Hematopoietic multipotent progenitor cell treated with erythropoietin and hydrocortisone succinate and interleukin-3 and kit ligand, for 17 days (in vitro differentiated cells): ENCODE results near the gene LRRC26.
A peak's percentile ranks its signal among the peaks of the same experiment; 100 is the strongest.

Experiments
- DNase-seq: peaks from one replicate; pipeline ENCODE4 v3.0.0-alpha.2; 2015; ENCODE audit warnings: low spot score

The LRRC26 gene

GRCh38 chr9:137167747-137168572 lies 1.9 kb downstream of the LRRC26 start:
- DNase-seq: no peak

DNA sequence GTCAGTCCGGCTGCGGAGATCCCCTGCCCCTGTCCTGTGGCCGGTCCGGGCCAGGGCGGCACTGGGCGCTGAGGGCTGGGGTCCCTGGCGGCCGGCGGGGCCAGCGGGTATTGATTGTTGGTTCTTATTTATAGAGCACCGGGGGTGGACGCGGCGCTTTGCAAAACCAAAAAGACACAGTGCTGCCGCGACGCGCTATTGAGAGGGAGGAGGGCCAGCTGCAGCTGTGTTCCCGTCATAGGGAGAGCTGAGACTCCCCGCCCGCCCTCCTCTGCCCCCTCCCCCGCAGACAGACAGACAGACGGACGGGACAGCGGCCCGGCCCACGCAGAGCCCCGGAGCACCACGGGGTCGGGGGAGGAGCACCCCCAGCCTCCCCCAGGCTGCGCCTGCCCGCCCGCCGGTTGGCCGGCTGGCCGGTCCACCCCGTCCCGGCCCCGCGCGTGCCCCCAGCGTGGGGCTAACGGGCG lies 2.5 kb downstream of the LRRC26 start:
- DNase-seq: no peak

DNA sequence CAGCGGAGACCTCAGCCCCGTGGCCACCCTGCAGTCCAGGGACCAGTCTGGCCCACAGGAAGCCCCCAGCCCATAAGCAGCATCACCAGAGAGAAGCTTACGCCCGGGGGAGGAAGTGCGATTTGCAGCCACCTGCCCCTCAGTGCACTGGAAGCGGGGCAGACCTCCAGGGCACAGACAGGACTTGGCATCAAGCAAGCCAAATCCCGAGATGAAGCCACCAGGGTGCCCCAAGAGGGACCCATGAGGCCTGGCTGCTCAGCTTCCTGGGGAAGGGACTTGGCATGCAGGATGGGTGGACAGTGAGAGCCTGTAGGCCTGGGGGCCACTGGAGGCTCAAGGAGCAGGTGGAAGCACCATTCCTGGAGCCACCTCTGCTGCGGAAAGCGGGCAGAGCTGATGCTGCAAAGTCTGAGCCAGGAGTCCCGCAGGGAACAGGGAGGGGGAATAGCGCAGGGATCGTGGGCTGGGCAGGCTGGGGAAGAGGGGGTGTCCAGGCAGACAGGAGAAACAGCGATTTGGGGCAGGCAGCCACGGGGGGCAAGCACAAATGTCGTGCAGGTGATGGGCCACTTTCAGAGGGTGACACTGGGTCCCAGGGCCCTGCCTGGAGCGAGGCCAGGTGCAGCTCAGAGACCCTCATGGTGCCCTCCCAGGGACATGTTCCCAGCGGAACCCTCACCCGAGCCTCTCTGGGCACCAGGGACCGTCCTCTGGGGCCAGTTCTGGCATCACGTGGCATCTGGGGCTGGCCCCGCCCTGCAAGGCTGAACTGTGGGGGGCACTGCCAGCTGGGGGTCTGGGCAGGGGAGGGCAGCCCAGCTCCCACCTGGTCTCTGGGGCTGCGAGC lies 3.2 kb downstream of the LRRC26 start:
- DNase-seq: no peak

GRCh38 chr9:137165250-137165836 lies 4.5 kb downstream of the LRRC26 start:
- DNase-seq: no peak

DNA sequence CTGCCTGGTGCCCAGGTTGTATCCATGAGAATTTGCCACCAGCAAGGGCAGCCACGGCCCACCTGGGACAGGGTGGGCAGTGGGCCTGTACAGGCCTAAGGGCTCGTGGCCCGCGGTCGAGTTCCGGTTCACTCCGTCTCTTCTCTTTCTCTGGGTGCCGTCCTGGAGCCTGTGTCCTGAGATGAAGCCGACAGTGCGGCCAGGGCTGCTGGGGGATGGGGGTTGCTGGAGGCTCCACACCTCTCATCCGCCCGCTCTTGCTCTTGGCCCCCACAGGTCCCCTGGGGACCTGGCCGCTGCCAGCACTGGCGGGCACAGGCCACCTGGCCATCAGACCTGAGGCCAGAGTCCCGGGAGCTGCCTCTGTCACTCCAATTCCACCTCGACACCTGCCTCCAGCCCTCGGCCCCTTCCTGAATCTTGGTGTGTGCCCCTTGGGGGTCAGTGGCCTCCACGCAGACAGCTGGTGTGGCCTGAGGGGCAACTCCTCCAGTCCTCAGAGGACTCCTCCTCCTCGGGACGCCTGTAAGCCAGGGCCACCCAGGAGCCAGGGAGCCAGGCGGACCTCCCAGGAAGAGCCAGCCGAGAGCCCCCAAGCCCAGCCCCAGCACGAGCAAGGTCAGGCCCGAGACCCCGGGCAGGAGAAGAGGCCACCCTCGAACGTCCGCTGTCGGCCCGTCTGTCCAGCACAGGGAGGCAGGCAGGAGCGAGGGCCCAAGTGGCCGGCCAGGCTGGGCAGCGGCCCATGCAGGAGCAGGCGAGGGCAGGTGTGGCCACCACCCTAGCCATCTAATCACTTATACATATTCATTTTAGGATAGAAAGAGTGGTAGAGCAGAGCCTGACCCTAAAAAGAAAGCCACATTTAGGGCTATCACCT lies 5.2 kb downstream of the LRRC26 start:
- DNase-seq: no peak

GRCh38 chr9:137163805-137164204 lies 6.0 kb downstream of the LRRC26 start:
- no peak for DNase-seq

DNA sequence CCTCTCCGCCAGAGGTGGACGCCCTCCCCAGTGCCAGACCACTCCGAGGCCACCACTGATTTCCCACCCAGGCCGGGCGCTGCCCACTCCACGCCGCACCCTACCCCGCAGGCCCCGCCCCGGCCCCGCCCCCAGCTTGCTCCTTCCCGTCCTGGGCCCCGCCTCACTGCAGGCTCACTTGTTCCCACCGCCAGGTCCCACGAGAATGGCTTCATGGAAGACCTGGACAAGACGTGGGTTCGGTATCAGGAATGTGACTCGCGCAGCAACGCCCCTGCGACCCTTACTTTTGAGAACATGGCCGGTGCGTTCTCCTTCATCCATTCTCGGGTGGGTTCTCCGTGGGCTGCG lies 6.5 kb downstream of the LRRC26 start:
- no peak for DNase-seq

DNA sequence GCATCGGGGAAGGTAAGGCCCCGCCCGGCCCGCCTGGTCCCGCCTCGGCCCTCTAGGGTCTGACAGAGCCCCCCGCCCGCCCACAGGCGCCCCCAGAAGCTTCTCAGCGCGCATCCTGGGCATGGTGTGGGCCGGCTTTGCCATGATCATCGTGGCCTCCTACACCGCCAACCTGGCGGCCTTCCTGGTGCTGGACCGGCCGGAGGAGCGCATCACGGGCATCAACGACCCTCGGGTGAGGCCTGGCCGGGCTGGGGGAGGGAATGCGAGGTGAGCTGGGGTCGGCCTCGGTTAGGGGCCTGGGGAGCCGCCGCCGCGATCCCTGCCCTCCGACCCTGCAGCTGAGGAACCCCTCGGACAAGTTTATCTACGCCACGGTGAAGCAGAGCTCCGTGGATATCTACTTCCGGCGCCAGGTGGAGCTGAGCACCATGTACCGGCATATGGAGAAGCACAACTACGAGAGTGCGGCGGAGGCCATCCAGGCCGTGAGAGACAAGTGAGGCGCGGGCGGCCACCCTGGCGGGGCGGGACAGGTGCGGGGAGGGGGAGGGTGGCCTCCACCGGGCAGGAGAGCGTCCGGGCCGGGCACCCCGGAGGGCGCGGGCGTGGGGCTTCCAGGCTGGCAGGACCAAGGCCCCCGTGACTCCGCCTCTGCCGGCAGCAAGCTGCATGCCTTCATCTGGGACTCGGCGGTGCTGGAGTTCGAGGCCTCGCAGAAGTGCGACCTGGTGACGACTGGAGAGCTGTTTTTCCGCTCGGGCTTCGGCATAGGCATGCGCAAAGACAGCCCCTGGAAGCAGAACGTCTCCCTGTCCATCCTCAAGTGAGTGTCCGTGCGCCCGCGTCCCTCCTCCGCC lies 7.1 kb downstream of the LRRC26 start:
- peak; percentile 25 for DNase-seq

DNA sequence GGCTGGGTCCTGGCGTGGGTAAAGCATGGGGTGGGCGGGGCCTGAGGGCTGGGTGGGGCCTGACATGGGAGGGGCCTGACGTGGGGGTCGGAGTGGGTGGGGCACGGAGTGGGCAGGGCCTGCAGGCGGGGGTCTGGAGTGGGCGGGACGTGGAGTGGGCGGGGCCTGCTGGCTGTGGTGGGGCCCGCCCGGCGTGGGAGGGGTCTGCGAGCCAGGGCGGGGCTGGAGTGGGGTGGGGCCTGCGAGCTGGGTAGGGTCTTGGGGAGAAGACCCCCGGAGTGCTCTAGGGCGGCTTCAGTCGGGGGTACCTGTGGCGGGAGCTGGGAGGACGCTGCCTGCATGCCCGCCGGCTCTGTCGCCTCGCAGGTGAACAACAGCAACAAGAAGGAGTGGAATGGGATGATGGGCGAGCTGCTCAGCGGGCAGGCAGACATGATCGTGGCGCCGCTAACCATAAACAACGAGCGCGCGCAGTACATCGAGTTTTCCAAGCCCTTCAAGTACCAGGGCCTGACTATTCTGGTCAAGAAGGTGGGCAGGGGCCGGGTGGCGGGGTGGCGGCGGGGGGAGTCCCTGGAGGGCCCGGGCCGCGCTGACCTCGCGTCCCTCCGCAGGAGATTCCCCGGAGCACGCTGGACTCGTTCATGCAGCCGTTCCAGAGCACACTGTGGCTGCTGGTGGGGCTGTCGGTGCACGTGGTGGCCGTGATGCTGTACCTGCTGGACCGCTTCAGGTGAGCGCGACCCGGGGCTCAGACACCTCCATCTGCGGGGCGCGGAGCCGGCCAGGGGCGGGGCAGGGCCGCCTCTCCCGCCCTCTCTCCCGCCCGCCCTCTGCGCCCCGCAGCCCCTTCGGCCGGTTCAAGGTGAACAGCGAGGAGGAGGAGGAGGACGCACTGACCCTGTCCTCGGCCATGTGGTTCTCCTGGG lies 8.0 kb downstream of the LRRC26 start:
- DNase-seq: peak; percentile 38

DNA sequence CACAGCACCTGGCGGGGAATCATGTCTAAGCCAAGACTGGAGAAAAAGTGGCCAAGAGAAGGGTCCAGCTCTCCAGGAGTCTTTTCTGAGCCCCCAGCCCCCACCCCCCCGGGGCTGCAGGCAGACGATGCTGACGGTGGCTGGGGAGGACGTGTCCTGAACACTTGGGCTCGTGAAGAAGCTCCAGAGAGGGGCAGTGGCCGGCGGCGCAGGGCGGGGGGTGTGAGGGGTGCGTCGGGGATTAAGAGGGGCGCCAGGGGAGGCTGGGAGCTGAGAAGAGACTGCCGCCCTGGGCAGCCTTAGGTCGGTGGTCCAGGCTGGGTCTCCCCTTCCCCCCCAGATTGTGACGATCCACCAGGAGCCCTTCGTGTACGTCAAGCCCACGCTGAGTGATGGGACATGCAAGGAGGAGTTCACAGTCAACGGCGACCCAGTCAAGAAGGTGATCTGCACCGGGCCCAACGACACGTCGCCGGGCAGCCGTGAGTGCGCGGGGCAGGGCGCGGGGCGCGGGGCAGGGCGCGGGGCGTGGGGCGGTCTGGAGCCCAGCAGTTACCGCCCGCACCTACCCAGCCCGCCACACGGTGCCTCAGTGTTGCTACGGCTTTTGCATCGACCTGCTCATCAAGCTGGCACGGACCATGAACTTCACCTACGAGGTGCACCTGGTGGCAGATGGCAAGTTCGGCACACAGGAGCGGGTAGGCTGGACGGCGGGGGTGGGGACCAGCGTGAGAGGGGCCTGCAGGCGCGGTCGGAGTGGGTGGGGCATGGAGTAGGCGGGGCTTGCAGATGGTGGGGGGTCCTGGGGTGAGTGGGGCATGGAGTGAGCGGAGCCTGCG lies 8.9 kb downstream of the LRRC26 start:
- DNase-seq: no peak

GRCh38 chr9:137160054-137160425 lies 9.8 kb downstream of the LRRC26 start:
- DNase-seq: no peak

- DNase-seq: no peak
Observed at GRCh38 chr9:137159105-137160053, 10.5 kb downstream of the LRRC26 start.

DNA sequence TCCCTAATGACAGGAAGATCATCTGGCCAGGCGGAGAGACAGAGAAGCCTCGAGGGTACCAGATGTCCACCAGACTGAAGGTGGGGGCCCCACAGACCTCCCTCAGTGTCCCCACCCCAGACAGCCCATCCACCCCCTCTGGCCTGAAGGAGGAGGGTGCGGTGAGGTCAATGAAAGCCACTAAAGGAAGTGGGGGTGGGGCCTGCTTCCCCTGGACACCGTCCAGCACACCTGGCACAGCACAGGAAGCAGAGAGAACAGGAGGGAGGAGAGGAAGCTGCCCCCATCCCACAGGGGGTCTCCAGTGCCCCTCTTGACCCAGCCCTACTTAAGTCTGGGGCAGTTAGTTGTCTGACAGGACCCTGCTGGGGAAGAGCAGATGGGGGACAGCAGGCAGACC lies 11.2 kb downstream of the LRRC26 start:
- no peak for DNase-seq

GRCh38 chr9:137157618-137158415 lies 12.0 kb downstream of the LRRC26 start:
- DNase-seq: no peak

DNA sequence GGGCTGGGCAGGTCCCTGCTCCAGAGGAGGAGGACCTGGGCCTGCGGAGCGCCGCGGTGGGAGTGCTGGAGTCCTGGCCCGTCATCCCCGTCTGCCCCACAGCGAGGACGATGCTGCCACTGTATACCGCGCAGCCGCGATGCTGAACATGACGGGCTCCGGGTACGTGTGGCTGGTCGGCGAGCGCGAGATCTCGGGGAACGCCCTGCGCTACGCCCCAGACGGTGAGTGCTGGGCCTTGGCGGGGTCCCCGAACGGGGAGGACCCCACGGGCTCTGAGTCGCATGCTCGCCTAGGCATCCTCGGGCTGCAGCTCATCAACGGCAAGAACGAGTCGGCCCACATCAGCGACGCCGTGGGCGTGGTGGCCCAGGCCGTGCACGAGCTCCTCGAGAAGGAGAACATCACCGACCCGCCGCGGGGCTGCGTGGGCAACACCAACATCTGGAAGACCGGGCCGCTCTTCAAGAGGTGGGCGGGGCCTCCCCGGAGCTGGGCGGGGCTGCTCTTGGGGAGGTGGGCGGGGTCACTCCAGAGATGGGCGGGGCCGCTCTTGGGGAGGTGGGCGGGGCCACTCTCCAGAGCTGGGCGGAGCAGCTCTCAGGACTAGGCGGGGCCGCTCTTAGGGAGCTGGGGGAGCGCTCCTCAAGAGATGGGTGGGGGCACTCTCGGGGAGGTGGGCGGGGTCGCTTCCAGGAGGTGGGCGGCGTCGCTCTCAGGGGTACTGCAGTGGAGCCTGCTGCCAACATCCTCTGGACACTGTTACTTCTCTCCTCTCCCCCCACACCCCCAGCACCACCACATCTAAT lies 13.1 kb downstream of the LRRC26 start:
- peak; percentile 86 for DNase-seq

GRCh38 chr9:137152844-137153405 lies 16.9 kb downstream of the LRRC26 start:
- DNase-seq: no peak
